ENCODE data around the gene CSNK2A2.

Gene CSNK2A2

DNA sequence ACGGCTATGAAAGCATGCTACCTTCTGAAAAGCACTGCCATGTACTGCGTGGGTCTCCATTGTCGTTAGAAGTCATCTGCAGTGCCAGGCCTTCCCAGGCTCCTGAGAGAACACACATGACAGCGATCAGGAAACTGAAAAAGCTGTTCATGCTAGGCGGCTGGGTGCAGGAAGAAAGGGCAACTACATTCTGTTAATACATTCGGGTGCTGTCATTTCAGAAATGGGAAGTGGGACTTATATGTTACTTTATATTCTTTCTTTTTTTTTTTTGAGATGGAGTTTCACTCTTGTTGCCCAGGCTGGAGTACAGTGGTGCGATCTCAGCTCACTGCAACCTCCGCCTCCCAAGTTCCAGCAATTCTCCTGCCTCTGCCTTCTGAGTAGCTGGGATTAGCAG, 88.6 kb downstream of the CSNK2A2 start:
- FAIRE-seq, result no peak
